Endodermal cell (in vitro differentiated cells): ENCODE results near the gene PRKCA. TPM values are rescaled to one million over a fixed set of nuclear protein-coding genes. Genes with fewer than 3 reads are reported as not detected.

ENCODE experiments used
- DNase-seq: peaks from one replicate; pipeline ENCODE4 v3.0.0-alpha.2; 2017
- H3K27ac ChIP-seq: 2 replicates; pipeline ENCODE4 v1.5.1; 2013; ENCODE audit warnings: mild to moderate bottlenecking, low read depth, low read length, moderate library complexity
- H3K27me3 ChIP-seq: 2 replicates; pipeline ENCODE4 v1.6.1; 2013; ENCODE audit warnings: mild to moderate bottlenecking, low read length, moderate library complexity; ENCODE audit not compliant: insufficient read depth, control insufficient read depth, poor library complexity, severe bottlenecking
- H3K36me3 ChIP-seq: 2 replicates; pipeline ENCODE4 v1.7.0; 2013; ENCODE audit warnings: mild to moderate bottlenecking, low read length, moderate library complexity; ENCODE audit not compliant: control insufficient read depth, insufficient read depth
- H3K4me1 ChIP-seq: one replicate; pipeline ENCODE4 v1.7.0; 2013; ENCODE audit warnings: low read length; ENCODE audit not compliant: control insufficient read depth, insufficient read depth
- H3K4me3 ChIP-seq: 2 replicates; pipeline ENCODE4 v1.5.1; 2013; ENCODE audit warnings: mild to moderate bottlenecking, low read length, moderate library complexity
- H3K9ac ChIP-seq: 2 replicates; pipeline ENCODE4 v1.6.1; 2013; ENCODE audit warnings: mild to moderate bottlenecking, low read length, moderate library complexity; ENCODE audit not compliant: poor library complexity, severe bottlenecking; ENCODE audit errors: extremely low read depth
- H3K9me3 ChIP-seq: 2 replicates; pipeline ENCODE4 v1.6.1; 2013; ENCODE audit warnings: mild to moderate bottlenecking, low read length, moderate library complexity; ENCODE audit not compliant: control insufficient read depth
- H3K27ac Mint-ChIP-seq: 2 replicates; pipeline ENCODE4 v1.8.0; 2020; ENCODE audit warnings: mixed read lengths
- H3K27me3 Mint-ChIP-seq: 2 replicates; pipeline ENCODE4 v1.8.0; 2021; ENCODE audit warnings: mild to moderate bottlenecking, mixed read lengths; ENCODE audit not compliant: insufficient read depth
- H3K36me3 Mint-ChIP-seq: 2 replicates; pipeline ENCODE4 v1.8.0; 2020; ENCODE audit warnings: low read depth, mixed read lengths
- H3K4me1 Mint-ChIP-seq: 2 replicates; pipeline ENCODE4 v1.8.0; 2020; ENCODE audit warnings: mixed read lengths
- H3K4me3 Mint-ChIP-seq: 2 replicates; pipeline ENCODE4 v1.8.0; 2020; ENCODE audit warnings: mild to moderate bottlenecking, moderate library complexity, mixed read lengths
- H3K9me3 Mint-ChIP-seq: 2 replicates; pipeline ENCODE4 v1.8.0; 2020; ENCODE audit warnings: mild to moderate bottlenecking, mixed read lengths
- CTCF ChIP-seq: fragments of 200-600 bp; sonication (generic); conservative IDR thresholded peaks from 2 replicates; pipeline ENCODE4 v1.5.0; 2021; ENCODE audit warnings: antibody characterized with exemption, mild to moderate bottlenecking
- WGBS, 2 experiments: methylation state at CpG; one replicate each; pipeline versions ENCODE4 v1.1.5 to v1.1.7; 2013; ENCODE audit warnings: missing lambda C conversion rate in 2 of 2, mixed read lengths in 1 of 2; ENCODE audit not compliant: insufficient coverage in 1 of 2, insufficient read length in 1 of 2; 5-methylcytosine and 5-hydroxymethylcytosine counted together
- total RNA-seq, 2 donors: library from RNA; stranded (reverse); fragmentation: NEBNext Ultra II Directional in 1 of 2; extraction: Animal tissue kit (Norgen Biotek cat#: 25700) in 1 of 2; gene quantifications; 2 replicates in 1 of 2; 3 replicates in 1 of 2; pipeline ENCODE4 v1.2.1, GENCODE V29; 2021

PRKCA gene
- total RNA-seq, 2 donors from 2014 or later = 8.7 to 14.6 TPM

DNA sequence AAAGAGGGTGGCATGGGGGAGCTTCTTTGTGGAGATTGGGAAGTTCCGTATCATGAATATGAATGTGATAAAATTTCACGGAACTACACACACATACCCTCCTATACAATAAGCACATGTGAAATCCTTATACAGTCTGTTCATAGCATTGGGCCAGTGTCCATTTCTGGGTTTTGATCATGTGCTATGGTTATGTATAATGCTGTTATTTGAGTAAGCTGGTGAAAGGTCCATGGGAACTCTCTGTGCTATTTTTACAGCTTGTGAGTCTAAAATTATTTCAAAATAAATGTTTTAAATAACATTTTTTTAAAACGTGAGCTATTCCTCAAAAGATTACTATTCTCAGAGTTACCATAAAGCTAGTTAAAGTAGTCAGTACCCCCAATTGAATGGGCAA is 327.3 kb downstream of the PRKCA start:
- Histone ChIP-seq H3K4me3 (no peak overlapping the region), H3K36me3 (no peaks in the 10 kb centered on the region), H3K9ac (no peak overlapping the region), H3K9me3 (no peaks in the 10 kb centered on the region), H3K27me3 (no peaks in the 10 kb centered on the region), H3K27ac (no peak overlapping the region), H3K4me1 (no peaks in the 10 kb centered on the region)
- no peak for DNase-seq
- no CpG with 5 or more reads among the region's 3 CpGs for WGBS, 2 experiments
- Mint-ChIP-seq H3K4me3 (no peak overlapping the region), H3K4me1 (no peaks in the 10 kb centered on the region), H3K27me3 (no peaks in the 10 kb centered on the region), H3K27ac (no peak overlapping the region), H3K36me3 (no peaks in the 10 kb centered on the region), H3K9me3 (no peaks in the 10 kb centered on the region)
- no peak for TF ChIP-seq CTCF

DNA sequence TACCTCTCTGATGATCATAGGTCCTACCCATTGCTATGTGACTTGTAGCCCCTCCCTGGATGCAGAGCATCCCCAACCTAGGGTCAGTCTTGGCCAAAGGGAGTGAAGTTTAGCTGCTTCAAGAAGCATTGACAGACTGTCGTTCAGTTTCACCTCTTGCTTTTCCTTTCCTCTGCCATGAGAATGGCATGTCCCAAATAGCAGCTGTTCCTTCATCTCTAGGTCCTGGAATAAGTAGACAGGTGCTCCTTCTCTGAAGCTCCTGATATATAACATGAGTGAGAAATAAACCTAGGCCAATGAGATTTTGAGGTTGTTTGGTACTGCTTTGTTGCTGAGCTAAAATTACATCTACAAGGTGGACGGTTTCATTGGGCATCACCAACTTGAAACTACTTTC is 328.0 kb downstream of the PRKCA start:
- H3K27me3 Mint-ChIP-seq = no peaks in the 10 kb centered on the region
- H3K4me3 ChIP-seq = no peak overlapping the region
- no peak for DNase-seq
- no peak overlapping the region for H3K9ac ChIP-seq
- H3K36me3 Mint-ChIP-seq = no peaks in the 10 kb centered on the region
- no peaks in the 10 kb centered on the region for H3K4me1 Mint-ChIP-seq
- 91 to 100% methylated on average over 1 to 2 of the region's 2 CpGs for WGBS, 2 experiments
- H3K36me3 ChIP-seq = no peaks in the 10 kb centered on the region
- TF ChIP-seq CTCF = no peak
- no peaks in the 10 kb centered on the region for H3K9me3 ChIP-seq
- H3K4me3 Mint-ChIP-seq = no peak overlapping the region
- no peaks in the 10 kb centered on the region for H3K27me3 ChIP-seq
- H3K4me1 ChIP-seq = no peaks in the 10 kb centered on the region
- H3K9me3 Mint-ChIP-seq = no peaks in the 10 kb centered on the region
- H3K27ac Mint-ChIP-seq = no peak overlapping the region
- H3K27ac ChIP-seq = no peak overlapping the region

DNA sequence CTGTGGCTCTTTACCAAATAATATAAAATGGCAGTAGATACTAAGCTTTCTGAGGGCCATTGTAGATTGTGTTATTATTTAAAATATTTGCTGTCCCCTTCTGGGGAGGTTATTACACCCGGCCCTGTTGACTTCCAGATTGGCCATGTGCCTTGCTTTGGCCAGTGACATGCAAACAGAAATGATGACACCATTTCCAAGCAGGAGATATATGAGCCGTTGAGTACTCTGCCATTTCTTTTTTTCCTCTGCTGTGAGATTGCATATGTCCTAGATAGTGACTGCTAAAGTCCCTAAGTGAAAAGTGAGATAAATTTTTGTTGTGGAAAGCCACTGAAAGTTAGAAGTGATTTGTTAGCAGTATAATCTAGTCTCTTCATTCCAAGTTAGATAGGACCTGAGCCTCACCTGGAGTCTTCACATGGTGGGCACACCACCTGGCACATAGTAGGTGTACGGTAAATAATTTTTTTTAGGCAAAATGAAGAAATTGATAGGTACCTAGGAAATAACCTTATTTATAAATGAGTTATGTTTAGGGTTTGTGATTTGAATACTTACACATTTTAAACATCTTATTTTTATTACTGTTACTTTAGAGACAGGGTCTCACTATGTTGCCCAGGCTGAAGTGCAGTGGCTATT is 328.5 kb downstream of the PRKCA start:
- no peak for TF ChIP-seq CTCF
- 67 to 93% methylated on average over 1 to 3 of the region's 3 CpGs for WGBS, 2 experiments
- no peaks in the 10 kb centered on the region for H3K9me3 ChIP-seq
- no peak for DNase-seq
- no peak overlapping the region for H3K4me3 ChIP-seq
- H3K27me3 Mint-ChIP-seq = no peaks in the 10 kb centered on the region
- no peak overlapping the region for H3K9ac ChIP-seq
- H3K36me3 Mint-ChIP-seq = no peaks in the 10 kb centered on the region
- no peak overlapping the region for H3K27ac Mint-ChIP-seq
- H3K4me1 ChIP-seq = no peaks in the 10 kb centered on the region
- H3K4me3 Mint-ChIP-seq = no peak overlapping the region
- no peaks in the 10 kb centered on the region for H3K36me3 ChIP-seq
- H3K27me3 ChIP-seq = no peaks in the 10 kb centered on the region
- H3K27ac ChIP-seq = no peak overlapping the region
- H3K4me1 Mint-ChIP-seq = no peaks in the 10 kb centered on the region
- no peaks in the 10 kb centered on the region for H3K9me3 Mint-ChIP-seq
